ENCODE results near the gene PHACTR1. TPM values are rescaled to one million over a fixed set of nuclear protein-coding genes. Genes with fewer than 3 reads are reported as not detected.

The PHACTR1 gene
- total and polyA plus RNA-seq, 9 of the 15 experiments (the other 6 are each of a cell fraction or from before 2014, with no cell fraction given) = 11.5 to 32.6 (median 22.0) TPM

GRCh38 chr6:13319891-13320564, 603.5 kb downstream of the PHACTR1 start (continued):
- no peak for TF ChIP-seq MXD1 (CRISPR knock-in tag; IDR thresholded peaks at IDR 0.05; ENCODE audit: borderline replicate concordance, poor library complexity, severe bottlenecking)
- TF ChIP-seq EP300 (IDR thresholded peaks at IDR 0.05; ENCODE audit: low read length) = peak; percentile 92; the same call in 1 of the 2 replicates
- TF ChIP-seq CBX3 (IDR thresholded peaks at IDR 0.05; ENCODE audit: borderline replicate concordance in 1 of 2, low read length in 2 of 2) = peak in 1 of 2 experiments; percentile 12; a peak in 1 of 3 replicates
- TF ChIP-seq, protein P1, sequence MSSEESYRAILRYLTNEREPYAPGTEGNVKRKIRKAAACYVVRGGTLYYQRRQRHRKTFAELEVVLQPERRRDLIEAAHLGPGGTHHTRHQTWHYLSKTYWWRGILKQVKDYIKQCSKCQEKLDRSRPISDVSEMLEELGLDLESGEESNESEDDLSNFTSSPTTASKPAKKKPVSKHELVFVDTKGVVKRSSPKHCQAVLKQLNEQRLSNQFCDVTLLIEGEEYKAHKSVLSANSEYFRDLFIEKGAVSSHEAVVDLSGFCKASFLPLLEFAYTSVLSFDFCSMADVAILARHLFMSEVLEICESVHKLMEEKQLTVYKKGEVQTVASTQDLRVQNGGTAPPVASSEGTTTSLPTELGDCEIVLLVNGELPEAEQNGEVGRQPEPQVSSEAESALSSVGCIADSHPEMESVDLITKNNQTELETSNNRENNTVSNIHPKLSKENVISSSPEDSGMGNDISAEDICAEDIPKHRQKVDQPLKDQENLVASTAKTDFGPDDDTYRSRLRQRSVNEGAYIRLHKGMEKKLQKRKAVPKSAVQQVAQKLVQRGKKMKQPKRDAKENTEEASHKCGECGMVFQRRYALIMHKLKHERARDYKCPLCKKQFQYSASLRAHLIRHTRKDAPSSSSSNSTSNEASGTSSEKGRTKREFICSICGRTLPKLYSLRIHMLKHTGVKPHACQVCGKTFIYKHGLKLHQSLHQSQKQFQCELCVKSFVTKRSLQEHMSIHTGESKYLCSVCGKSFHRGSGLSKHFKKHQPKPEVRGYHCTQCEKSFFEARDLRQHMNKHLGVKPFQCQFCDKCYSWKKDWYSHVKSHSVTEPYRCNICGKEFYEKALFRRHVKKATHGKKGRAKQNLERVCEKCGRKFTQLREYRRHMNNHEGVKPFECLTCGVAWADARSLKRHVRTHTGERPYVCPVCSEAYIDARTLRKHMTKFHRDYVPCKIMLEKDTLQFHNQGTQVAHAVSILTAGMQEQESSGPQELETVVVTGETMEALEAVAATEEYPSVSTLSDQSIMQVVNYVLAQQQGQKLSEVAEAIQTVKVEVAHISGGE (CRISPR knock-in tag; IDR thresholded peaks at IDR 0.05) = peak in 1 of 3 experiments; percentile 58; a peak in 2 of 6 replicates
- TF ChIP-seq TCF15 (CRISPR knock-in tag; IDR thresholded peaks at IDR 0.05) = no peak
- TF ChIP-seq NCOA1 (IDR thresholded peaks at IDR 0.05; ENCODE audit: low read depth) = peak; percentile 73; the same call in 1 of the 2 replicates
- peak in 1 of 2 experiments; percentile 41; a peak in 1 of 4 replicates for TF ChIP-seq FOXK2 (conservative IDR thresholded peaks at IDR 0.05 in 1 of 2, IDR thresholded peaks at IDR 0.05 in 1 of 2; ENCODE audit: low read depth in 2 of 2)
- TF ChIP-seq ZBTB1 (CRISPR knock-in tag; IDR thresholded peaks at IDR 0.05; ENCODE audit: borderline replicate concordance, low read depth) = no peak
- no peak for TF ChIP-seq MED1 (CRISPR knock-in tag; IDR thresholded peaks at IDR 0.05; ENCODE audit: borderline replicate concordance)
- no peak for TF ChIP-seq ARHGAP35 (IDR thresholded peaks at IDR 0.05; ENCODE audit: partially characterized antibody)
- TF ChIP-seq MBD2 (IDR thresholded peaks at IDR 0.05; ENCODE audit: borderline replicate concordance, low read depth) = no peak
- no peak for TF ChIP-seq YY1 (IDR thresholded peaks at IDR 0.05; ENCODE audit: borderline replicate concordance in 1 of 3, control insufficient read depth in 1 of 3, extremely low read depth in 1 of 3, insufficient read depth in 3 of 3, insufficient read length in 1 of 3, insufficient replicate concordance in 2 of 3, low read depth in 1 of 3, low read length in 2 of 3)
- no peak for TF ChIP-seq HSF4 (CRISPR knock-in tag; IDR thresholded peaks at IDR 0.05; ENCODE audit: borderline replicate concordance)
- peak; percentile 64 for TF ChIP-seq SMAD4 (CRISPR knock-in tag; conservative IDR thresholded peaks at IDR 0.05)
- 0 out of 2 replicates have a peak, but pooled peaks have one; percentile 26 for TF ChIP-seq MEF2A (IDR thresholded peaks at IDR 0.05; ENCODE audit: control insufficient read depth, low read depth, low read length)
- no peak for TF ChIP-seq E2F3 (CRISPR knock-in tag; IDR thresholded peaks at IDR 0.05)
- no peak for TF ChIP-seq NEUROD1 (IDR thresholded peaks at IDR 0.05; ENCODE audit: borderline replicate concordance, low read depth, low read length, partially characterized antibody)
- no peak for TF ChIP-seq BMI1 (IDR thresholded peaks at IDR 0.05; ENCODE audit: low read length)
- no peak for TF ChIP-seq ZBTB9 (CRISPR knock-in tag; IDR thresholded peaks at IDR 0.05)
